HCT116 (cell line): Measurements from ENCODE around the gene FOXN3. TPM values are rescaled to one million over a fixed set of nuclear protein-coding genes. Genes with fewer than 3 reads are reported as not detected.

ENCODE experiments used
- ATAC-seq: fragments of 200-7000 bp; cut with Tn5 transposase; 2 replicates; pipeline ENCODE4 v1.9.1; 2020; ENCODE audit warnings: mild to moderate bottlenecking, moderate library complexity
- BruUV-seq: library from RNA; stranded (reverse); fragments of 400-500 nt; replicated peaks from 2 replicates; lab custom pipeline; 2021; lab: Mats Ljungman, UMichigan
- CTCF ChIA-PET: fragments of 300-600 bp; sonication (Branson Sonifier 250); formaldehyde crosslinking; loops from one replicate; lab custom pipeline; 2021; ENCODE audit warnings: antibody characterized with exemption; lab: Charles Lee
- POLR2A ChIA-PET: fragments of 300-600, 350-600 bp; sonication (Branson Sonifier 250); formaldehyde crosslinking; loops from one replicate; lab custom pipeline; 2021; ENCODE audit warnings: antibody characterized with exemption; lab: Charles Lee
- RAD21 ChIA-PET, 2 experiments: fragments of 300-600 bp; sonication (Branson Sonifier 250); formaldehyde crosslinking; loops; one replicate each; lab custom pipeline; 2023; ENCODE audit warnings: low total read pairs in 2 of 2; ENCODE audit not compliant: uncharacterized antibody in 2 of 2, unreplicated experiment in 2 of 2, low non-redundant PET in 1 of 2; lab: Charles Lee
- DNase-seq: peaks from one replicate; pipeline ENCODE4 v3.0.0-alpha.2; 2010; ENCODE audit warnings: low read depth, low spot score
- H2AFZ ChIP-seq: fragments of 200-600 bp; shearing (Covaris generic), sonication (generic); 2 replicates; pipeline ENCODE4 v1.6.1; 2017; ENCODE audit warnings: low read depth, mixed run types, mixed read lengths, antibody characterized with exemption, low read length; ENCODE audit not compliant: poor library complexity, severe bottlenecking
- H3K27ac ChIP-seq: 2 replicates; pipeline ENCODE4 v1.5.1; 2012; ENCODE audit warnings: low read depth, low read length
- H3K27me3 ChIP-seq: fragments of 200-600 bp; sonication (generic); 2 replicates; pipeline ENCODE4 v1.6.1; 2016; ENCODE audit warnings: mixed run types, low read length, mixed read lengths; ENCODE audit not compliant: insufficient read depth
- H3K36me3 ChIP-seq, 2 experiments: fragments of 200-500 bp in 1 of 2; fragments of 200-600 bp in 1 of 2; sonication (Bioruptor generic) in 1 of 2; sonication (generic) in 1 of 2; 2 replicates each; pipeline versions ENCODE4 v1.5.1 to v1.6.1; 2014 to 2016; ENCODE audit warnings: low read length in 2 of 2, inconsistent platforms in 1 of 2, mixed read lengths in 1 of 2, mixed run types in 1 of 2; ENCODE audit not compliant: insufficient read depth in 2 of 2, control insufficient read depth in 1 of 2
- H3K4me1 ChIP-seq, 2 experiments: fragments of 200-600 bp in 1 of 2; sonication (generic) in 1 of 2; 2 replicates each; pipeline versions ENCODE4 v1.5.1 to v1.6.1; 2012 to 2017; ENCODE audit warnings: low read length in 2 of 2, inconsistent platforms in 1 of 2, mild to moderate bottlenecking in 1 of 2, mixed read lengths in 1 of 2, mixed run types in 1 of 2, moderate library complexity in 1 of 2; ENCODE audit not compliant: insufficient read depth in 2 of 2, control insufficient read depth in 1 of 2
- H3K4me2 ChIP-seq: fragments of 200-600 bp; sonication (generic); 2 replicates; pipeline ENCODE4 v1.6.1; 2017; ENCODE audit warnings: mixed run types, low read length, mixed read lengths
- H3K4me3 ChIP-seq, 2 experiments: fragments of 200-600 bp in 1 of 2; sonication (generic) in 1 of 2; replicated peaks in 1 of 2; 2 replicates each; pipeline ENCODE4 v1.5.1; 2011 to 2016; ENCODE audit warnings: low read length in 2 of 2, control low read depth in 1 of 2, low read depth in 1 of 2, mild to moderate bottlenecking in 1 of 2, mixed read lengths in 1 of 2, mixed run types in 1 of 2
- H3K79me2 ChIP-seq: fragments of 200-600 bp; sonication (generic); 2 replicates; pipeline ENCODE4 v1.6.1; 2017; ENCODE audit warnings: mild to moderate bottlenecking, mixed run types, low read length, moderate library complexity, mixed read lengths; ENCODE audit not compliant: insufficient read depth
- H3K9ac ChIP-seq: fragments of 200-600 bp; sonication (generic); 2 replicates; pipeline ENCODE4 v1.6.1; 2016; ENCODE audit warnings: low read length, mixed read lengths
- H3K9me2 ChIP-seq: fragments of 200-600 bp; sonication (generic), shearing (Covaris generic); 2 replicates; pipeline ENCODE4 v1.6.1; 2017; ENCODE audit warnings: mixed run types, mild to moderate bottlenecking, moderate library complexity; ENCODE audit not compliant: insufficient read depth
- H3K9me3 ChIP-seq, 2 experiments: fragments of 200-500 bp in 1 of 2; fragments of 200-600 bp in 1 of 2; sonication (Bioruptor generic) in 1 of 2; sonication (generic) in 1 of 2; 2 replicates each; pipeline ENCODE4 v1.6.1; 2014 to 2017; ENCODE audit warnings: low read length in 2 of 2, mixed read lengths in 2 of 2, inconsistent platforms in 1 of 2, low read depth in 1 of 2, mild to moderate bottlenecking in 1 of 2, mixed run types in 1 of 2, moderate library complexity in 1 of 2; ENCODE audit not compliant: control insufficient read depth in 1 of 2, insufficient read depth in 1 of 2
- H4K20me1 ChIP-seq: fragments of 200-600 bp; sonication (generic), shearing (Covaris generic); 2 replicates; pipeline ENCODE4 v1.6.1; 2017; ENCODE audit warnings: mixed run types, mild to moderate bottlenecking, moderate library complexity; ENCODE audit not compliant: insufficient read depth
- CBX3 ChIP-seq: IDR thresholded peaks from 2 replicates; pipeline ENCODE4 v1.6.1; 2012; ENCODE audit warnings: low read depth
- CEBPB ChIP-seq: IDR thresholded peaks from 2 replicates; pipeline ENCODE4 v1.6.1; 2012; ENCODE audit warnings: low read depth
- EGR1 ChIP-seq: IDR thresholded peaks from 2 replicates; pipeline ENCODE4 v1.6.1; 2012; ENCODE audit warnings: low read depth
- EZH2 ChIP-seq: fragments of 200-600 bp; sonication (generic); IDR thresholded peaks from 2 replicates; pipeline ENCODE4 v1.6.1; 2017; ENCODE audit warnings: antibody characterized with exemption, mixed run types
- FOSL1 ChIP-seq: IDR thresholded peaks from 2 replicates; pipeline ENCODE4 v1.6.1; 2012; ENCODE audit warnings: low read depth
- POLR2AphosphoS5 ChIP-seq: IDR thresholded peaks from 2 replicates; pipeline ENCODE4 v1.6.1; 2011; ENCODE audit warnings: mild to moderate bottlenecking, low read depth, low read length, moderate library complexity
- RAD21 ChIP-seq: IDR thresholded peaks from 2 replicates; pipeline ENCODE4 v1.6.1; 2012; ENCODE audit warnings: low read depth, mild to moderate bottlenecking
- YY1 ChIP-seq: IDR thresholded peaks from 2 replicates; pipeline ENCODE4 v1.6.1; 2011; ENCODE audit warnings: low read length, low read depth, moderate library complexity, mild to moderate bottlenecking; ENCODE audit not compliant: insufficient replicate concordance; ENCODE audit errors: extremely low read depth
- ZFX ChIP-seq: fragments of 450-650 bp; IDR thresholded peaks from 2 replicates; pipeline ENCODE4 v1.6.1; 2017
- intact Hi-C: fragments of 100-400 bp; cut with micrococcal nuclease; formaldehyde crosslinking; loops from 2 replicates; pipeline ENCODE4 v1.10.0; 2022
- total RNA-seq: library from RNA; stranded (reverse); gene quantifications from one replicate; pipeline ENCODE4 v1.2.1, GENCODE V29; 2021; ENCODE audit not compliant: unreplicated experiment
- TF ChIP-seq, protein P1 (sequence below), 3 experiments: fragments of 200-600 bp in 1 of 3; sonication (generic) in 1 of 3; IDR thresholded peaks in 2 of 3; conservative IDR thresholded peaks in 1 of 3; 2 replicates each; pipeline ENCODE4 v1.5.1; 2012 to 2017; ENCODE audit warnings: low read depth in 2 of 3, low read length in 2 of 3, antibody characterized with exemption in 1 of 3, borderline replicate concordance in 1 of 3, control low read depth in 1 of 3, mild to moderate bottlenecking in 1 of 3, mixed read lengths in 1 of 3, mixed run types in 1 of 3, moderate library complexity in 1 of 3; ENCODE audit not compliant: insufficient read depth in 1 of 3
- TF ChIP-seq, protein P2 (sequence below): IDR thresholded peaks from 2 replicates; pipeline ENCODE4 v1.6.1; 2012
- TF ChIP-seq, protein P3 (sequence below): IDR thresholded peaks from 2 replicates; pipeline ENCODE4 v1.6.1; 2012
- TF ChIP-seq, protein P4 (sequence below): IDR thresholded peaks from 2 replicates; pipeline ENCODE4 v1.6.1; 2011; ENCODE audit warnings: mild to moderate bottlenecking, low read length, moderate library complexity; ENCODE audit not compliant: insufficient replicate concordance; ENCODE audit errors: extremely low read depth
- TF ChIP-seq, protein P5 (sequence below): IDR thresholded peaks from 2 replicates; pipeline ENCODE4 v1.6.1; 2012; ENCODE audit warnings: low read depth

The FOXN3 gene
- total RNA-seq, 1 experiment from 2014 or later, result 20.0 TPM

DNA sequence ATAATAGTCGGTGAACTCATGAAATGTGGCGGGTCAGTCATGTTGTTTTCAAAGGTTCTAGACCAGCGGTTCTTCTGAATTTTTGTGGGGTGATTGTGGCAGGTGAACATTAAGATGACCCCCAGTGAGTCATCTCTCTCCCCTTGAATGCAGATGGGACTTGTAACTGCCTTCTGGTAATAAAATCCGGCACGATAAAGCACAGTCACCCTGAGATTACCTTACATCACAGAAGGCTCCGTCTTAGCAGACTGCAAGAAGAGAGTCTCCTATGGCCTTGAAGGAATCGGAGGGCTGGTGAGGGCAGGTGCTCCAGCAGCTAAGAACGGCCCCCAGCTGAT, 189.6 kb downstream of the FOXN3 start:
- Histone ChIP-seq H3K9me3 (no peaks in the 10 kb centered on the region), H3K4me3 (no peak overlapping the region), H2AFZ (no peak overlapping the region), H3K79me2 (no peaks in the 10 kb centered on the region), H4K20me1 (no peaks in the 10 kb centered on the region), H3K27me3 (no peaks in the 10 kb centered on the region)
- CTCF ChIA-PET, result no interaction called here
- no peak for ATAC-seq
- TF ChIP-seq, protein P1, sequence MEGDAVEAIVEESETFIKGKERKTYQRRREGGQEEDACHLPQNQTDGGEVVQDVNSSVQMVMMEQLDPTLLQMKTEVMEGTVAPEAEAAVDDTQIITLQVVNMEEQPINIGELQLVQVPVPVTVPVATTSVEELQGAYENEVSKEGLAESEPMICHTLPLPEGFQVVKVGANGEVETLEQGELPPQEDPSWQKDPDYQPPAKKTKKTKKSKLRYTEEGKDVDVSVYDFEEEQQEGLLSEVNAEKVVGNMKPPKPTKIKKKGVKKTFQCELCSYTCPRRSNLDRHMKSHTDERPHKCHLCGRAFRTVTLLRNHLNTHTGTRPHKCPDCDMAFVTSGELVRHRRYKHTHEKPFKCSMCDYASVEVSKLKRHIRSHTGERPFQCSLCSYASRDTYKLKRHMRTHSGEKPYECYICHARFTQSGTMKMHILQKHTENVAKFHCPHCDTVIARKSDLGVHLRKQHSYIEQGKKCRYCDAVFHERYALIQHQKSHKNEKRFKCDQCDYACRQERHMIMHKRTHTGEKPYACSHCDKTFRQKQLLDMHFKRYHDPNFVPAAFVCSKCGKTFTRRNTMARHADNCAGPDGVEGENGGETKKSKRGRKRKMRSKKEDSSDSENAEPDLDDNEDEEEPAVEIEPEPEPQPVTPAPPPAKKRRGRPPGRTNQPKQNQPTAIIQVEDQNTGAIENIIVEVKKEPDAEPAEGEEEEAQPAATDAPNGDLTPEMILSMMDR (IDR thresholded peaks at IDR 0.05 in 2 of 3, conservative IDR thresholded peaks at IDR 0.05 in 1 of 3; ENCODE audit: borderline replicate concordance in 1 of 3, insufficient read depth in 1 of 3, low read depth in 2 of 3, low read length in 2 of 3), result no peak
- no peak for TF ChIP-seq YY1
- TF ChIP-seq, protein P2, sequence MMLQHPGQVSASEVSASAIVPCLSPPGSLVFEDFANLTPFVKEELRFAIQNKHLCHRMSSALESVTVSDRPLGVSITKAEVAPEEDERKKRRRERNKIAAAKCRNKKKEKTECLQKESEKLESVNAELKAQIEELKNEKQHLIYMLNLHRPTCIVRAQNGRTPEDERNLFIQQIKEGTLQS, result no peak
- TF ChIP-seq, protein P3, sequence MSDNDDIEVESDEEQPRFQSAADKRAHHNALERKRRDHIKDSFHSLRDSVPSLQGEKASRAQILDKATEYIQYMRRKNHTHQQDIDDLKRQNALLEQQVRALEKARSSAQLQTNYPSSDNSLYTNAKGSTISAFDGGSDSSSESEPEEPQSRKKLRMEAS, result no peak
- TF ChIP-seq CEBPB, result no peak
- TF ChIP-seq RAD21, result no peak
- TF ChIP-seq, protein P4, sequence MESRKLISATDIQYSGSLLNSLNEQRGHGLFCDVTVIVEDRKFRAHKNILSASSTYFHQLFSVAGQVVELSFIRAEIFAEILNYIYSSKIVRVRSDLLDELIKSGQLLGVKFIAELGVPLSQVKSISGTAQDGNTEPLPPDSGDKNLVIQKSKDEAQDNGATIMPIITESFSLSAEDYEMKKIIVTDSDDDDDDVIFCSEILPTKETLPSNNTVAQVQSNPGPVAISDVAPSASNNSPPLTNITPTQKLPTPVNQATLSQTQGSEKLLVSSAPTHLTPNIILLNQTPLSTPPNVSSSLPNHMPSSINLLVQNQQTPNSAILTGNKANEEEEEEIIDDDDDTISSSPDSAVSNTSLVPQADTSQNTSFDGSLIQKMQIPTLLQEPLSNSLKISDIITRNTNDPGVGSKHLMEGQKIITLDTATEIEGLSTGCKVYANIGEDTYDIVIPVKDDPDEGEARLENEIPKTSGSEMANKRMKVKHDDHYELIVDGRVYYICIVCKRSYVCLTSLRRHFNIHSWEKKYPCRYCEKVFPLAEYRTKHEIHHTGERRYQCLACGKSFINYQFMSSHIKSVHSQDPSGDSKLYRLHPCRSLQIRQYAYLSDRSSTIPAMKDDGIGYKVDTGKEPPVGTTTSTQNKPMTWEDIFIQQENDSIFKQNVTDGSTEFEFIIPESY, result no peak
- no peak for TF ChIP-seq ZFX
- no peak for TF ChIP-seq EGR1
- no peak for TF ChIP-seq POLR2AphosphoS5
- TF ChIP-seq EZH2, result no peak
- no peak for TF ChIP-seq FOSL1
- no peak for TF ChIP-seq CBX3
- TF ChIP-seq, protein P5, sequence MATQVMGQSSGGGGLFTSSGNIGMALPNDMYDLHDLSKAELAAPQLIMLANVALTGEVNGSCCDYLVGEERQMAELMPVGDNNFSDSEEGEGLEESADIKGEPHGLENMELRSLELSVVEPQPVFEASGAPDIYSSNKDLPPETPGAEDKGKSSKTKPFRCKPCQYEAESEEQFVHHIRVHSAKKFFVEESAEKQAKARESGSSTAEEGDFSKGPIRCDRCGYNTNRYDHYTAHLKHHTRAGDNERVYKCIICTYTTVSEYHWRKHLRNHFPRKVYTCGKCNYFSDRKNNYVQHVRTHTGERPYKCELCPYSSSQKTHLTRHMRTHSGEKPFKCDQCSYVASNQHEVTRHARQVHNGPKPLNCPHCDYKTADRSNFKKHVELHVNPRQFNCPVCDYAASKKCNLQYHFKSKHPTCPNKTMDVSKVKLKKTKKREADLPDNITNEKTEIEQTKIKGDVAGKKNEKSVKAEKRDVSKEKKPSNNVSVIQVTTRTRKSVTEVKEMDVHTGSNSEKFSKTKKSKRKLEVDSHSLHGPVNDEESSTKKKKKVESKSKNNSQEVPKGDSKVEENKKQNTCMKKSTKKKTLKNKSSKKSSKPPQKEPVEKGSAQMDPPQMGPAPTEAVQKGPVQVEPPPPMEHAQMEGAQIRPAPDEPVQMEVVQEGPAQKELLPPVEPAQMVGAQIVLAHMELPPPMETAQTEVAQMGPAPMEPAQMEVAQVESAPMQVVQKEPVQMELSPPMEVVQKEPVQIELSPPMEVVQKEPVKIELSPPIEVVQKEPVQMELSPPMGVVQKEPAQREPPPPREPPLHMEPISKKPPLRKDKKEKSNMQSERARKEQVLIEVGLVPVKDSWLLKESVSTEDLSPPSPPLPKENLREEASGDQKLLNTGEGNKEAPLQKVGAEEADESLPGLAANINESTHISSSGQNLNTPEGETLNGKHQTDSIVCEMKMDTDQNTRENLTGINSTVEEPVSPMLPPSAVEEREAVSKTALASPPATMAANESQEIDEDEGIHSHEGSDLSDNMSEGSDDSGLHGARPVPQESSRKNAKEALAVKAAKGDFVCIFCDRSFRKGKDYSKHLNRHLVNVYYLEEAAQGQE, result no peak
- TF ChIP-seq, all 23 proteins: peak for 0
- no peak for DNase-seq
- no peak overlapping the region for H3K9ac ChIP-seq
- no peak overlapping the region for H3K27ac ChIP-seq
- no peaks in the 10 kb centered on the region for H3K36me3 ChIP-seq
- H3K4me1 ChIP-seq, result no peaks in the 10 kb centered on the region
- no peaks in the 10 kb centered on the region for H3K9me2 ChIP-seq
- RAD21 ChIA-PET, result no interaction called here
- POLR2A ChIA-PET, result no interaction called here
- BruUV-seq, result no TSS peak
- intact Hi-C loops, result no loop called here
- H3K4me2 ChIP-seq, result no peak overlapping the region
